ENCODE results near the gene MVB12B. TPM values are rescaled to one million over a fixed set of nuclear protein-coding genes. Genes with fewer than 3 reads are reported as not detected.

The MVB12B gene
- total and polyA plus RNA-seq, 2 of the 4 experiments (the other 2 are of a cell fraction) = 2.0 to 4.0 TPM

DNA sequence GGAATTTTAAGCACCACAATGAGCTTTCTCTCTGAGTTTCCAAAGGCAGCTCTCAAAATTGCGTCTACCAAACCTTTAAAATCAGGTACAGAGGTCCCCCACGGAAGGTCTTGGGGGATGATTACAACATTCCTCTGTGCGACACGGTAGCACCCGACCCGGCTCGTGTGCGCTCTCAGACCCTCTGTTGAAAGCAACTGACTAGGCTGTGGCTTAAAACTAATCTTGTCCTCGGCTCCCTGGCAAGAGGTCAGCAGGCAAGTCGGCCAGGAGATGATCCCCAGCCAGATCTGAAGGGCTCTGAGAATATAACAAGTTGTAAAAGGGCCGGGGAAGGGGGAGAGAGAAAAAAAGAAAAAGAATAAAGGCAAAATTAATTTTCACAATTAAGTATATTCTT, 194.5 kb downstream of the MVB12B start:
- no peak for ATAC-seq (ENCODE audit: low read depth)
- H2BK5ac ChIP-seq (ENCODE audit: low read depth, low read length, poor library complexity, severe bottlenecking) = no peak overlapping the region
- H2BK120ac ChIP-seq (ENCODE audit: low read depth, low read length) = no peak overlapping the region
- no peak overlapping the region for H3K14ac ChIP-seq (replicated peaks; ENCODE audit: low read depth, low read length)
- no peak overlapping the region for H3K4ac ChIP-seq (ENCODE audit: low read depth, low read length)
- H3K79me1 ChIP-seq (ENCODE audit: low read depth in 1 of 2, low read length in 2 of 2) = no peaks in the 10 kb centered on the region
- H2AK5ac ChIP-seq (ENCODE audit: low read depth, low read length) = no peak overlapping the region
- H2BK15ac ChIP-seq (ENCODE audit: low read depth, low read length) = no peak overlapping the region
- TF ChIP-seq, protein P1, sequence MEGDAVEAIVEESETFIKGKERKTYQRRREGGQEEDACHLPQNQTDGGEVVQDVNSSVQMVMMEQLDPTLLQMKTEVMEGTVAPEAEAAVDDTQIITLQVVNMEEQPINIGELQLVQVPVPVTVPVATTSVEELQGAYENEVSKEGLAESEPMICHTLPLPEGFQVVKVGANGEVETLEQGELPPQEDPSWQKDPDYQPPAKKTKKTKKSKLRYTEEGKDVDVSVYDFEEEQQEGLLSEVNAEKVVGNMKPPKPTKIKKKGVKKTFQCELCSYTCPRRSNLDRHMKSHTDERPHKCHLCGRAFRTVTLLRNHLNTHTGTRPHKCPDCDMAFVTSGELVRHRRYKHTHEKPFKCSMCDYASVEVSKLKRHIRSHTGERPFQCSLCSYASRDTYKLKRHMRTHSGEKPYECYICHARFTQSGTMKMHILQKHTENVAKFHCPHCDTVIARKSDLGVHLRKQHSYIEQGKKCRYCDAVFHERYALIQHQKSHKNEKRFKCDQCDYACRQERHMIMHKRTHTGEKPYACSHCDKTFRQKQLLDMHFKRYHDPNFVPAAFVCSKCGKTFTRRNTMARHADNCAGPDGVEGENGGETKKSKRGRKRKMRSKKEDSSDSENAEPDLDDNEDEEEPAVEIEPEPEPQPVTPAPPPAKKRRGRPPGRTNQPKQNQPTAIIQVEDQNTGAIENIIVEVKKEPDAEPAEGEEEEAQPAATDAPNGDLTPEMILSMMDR (conservative IDR thresholded peaks at IDR 0.05; ENCODE audit: low read depth, low read length) = no peak
- TF ChIP-seq, protein P2, sequence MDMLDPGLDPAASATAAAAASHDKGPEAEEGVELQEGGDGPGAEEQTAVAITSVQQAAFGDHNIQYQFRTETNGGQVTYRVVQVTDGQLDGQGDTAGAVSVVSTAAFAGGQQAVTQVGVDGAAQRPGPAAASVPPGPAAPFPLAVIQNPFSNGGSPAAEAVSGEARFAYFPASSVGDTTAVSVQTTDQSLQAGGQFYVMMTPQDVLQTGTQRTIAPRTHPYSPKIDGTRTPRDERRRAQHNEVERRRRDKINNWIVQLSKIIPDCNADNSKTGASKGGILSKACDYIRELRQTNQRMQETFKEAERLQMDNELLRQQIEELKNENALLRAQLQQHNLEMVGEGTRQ (IDR thresholded peaks at IDR 0.05; ENCODE audit: low read depth, low read length) = no peak
- TF ChIP-seq RCOR1 (IDR thresholded peaks at IDR 0.05; ENCODE audit: insufficient replicate concordance, low read length) = no peak
- no peak for TF ChIP-seq CEBPB (IDR thresholded peaks at IDR 0.05; ENCODE audit: low read depth, low read length)
- TF ChIP-seq BHLHE40 (IDR thresholded peaks at IDR 0.05; ENCODE audit: low read depth, low read length) = no peak
- no peak for TF ChIP-seq POLR2A (IDR thresholded peaks at IDR 0.05; ENCODE audit: low read depth, low read length)
- no peaks in the 10 kb centered on the region for H3K9me3 ChIP-seq (ENCODE audit: control insufficient read depth, insufficient read depth, low read length)
- no peak for DNase-seq
- H3K4me1 ChIP-seq (ENCODE audit: control insufficient read depth, insufficient read depth, low read length) = peaks cover 2% of the 10 kb centered on the region; the same call in 1 of the 2 replicates
- dilution Hi-C loops (cut with HindIII; ENCODE audit: low sequenced_read_pairs, unreplicated experiment) (no loop called here), intact Hi-C loops (cut with micrococcal nuclease) (loop anchor here (10.0 kb wide), 1 partner anchor 354 kb away; no protein-coding TSS in a partner anchor), in situ Hi-C loops (cut with MboI; ENCODE audit: low sequenced_read_pairs) (no loop called here)
- no TSS peak for BruUV-seq (replicated peaks)
- H3K9me1 ChIP-seq (ENCODE audit: insufficient read depth, low read length) = no peaks in the 10 kb centered on the region
- H2AFZ ChIP-seq (replicated peaks; ENCODE audit: low read length, poor library complexity) = no peak overlapping the region
- H3K56ac ChIP-seq (ENCODE audit: extremely low read depth, insufficient read depth, low read length) = no peak overlapping the region
- no peaks in the 10 kb centered on the region for H3K36me3 ChIP-seq (ENCODE audit: control insufficient read depth, insufficient read depth, low read length)
- WGBS, 2 experiments (ENCODE audit: extremely low coverage in 2 of 2, insufficient read length in 1 of 2) = 75% methylated on average over 4 of the region's 11 CpGs; no CpG with 5 or more reads in 1 of the 2 experiments
- H3K4me3 ChIP-seq (ENCODE audit: insufficient read depth, low read depth, low read length) = no peak overlapping the region
- H3K9ac ChIP-seq (ENCODE audit: low read depth, low read length) = no peak overlapping the region
- ChIA-PET POLR2A (ENCODE audit: unreplicated experiment) (no interaction called here), CTCF (no interaction called here)
- H3K18ac ChIP-seq (ENCODE audit: low read depth, low read length) = no peak overlapping the region
- H3K27me3 ChIP-seq (ENCODE audit: control insufficient read depth, insufficient read depth, low read length) = peaks cover 71% of the 10 kb centered on the region
- no peak overlapping the region for H2BK20ac ChIP-seq (ENCODE audit: low read depth, low read length)
- H2AK9ac ChIP-seq (replicated peaks; ENCODE audit: low read depth, low read length, poor library complexity) = no peak overlapping the region
- no peak overlapping the region for H3K23ac ChIP-seq (ENCODE audit: low read depth, low read length)
- no peak overlapping the region for H3K27ac ChIP-seq (ENCODE audit: insufficient read depth, low read length)
- H4K91ac ChIP-seq (ENCODE audit: insufficient read depth, low read depth, low read length) = no peak overlapping the region
- no peak overlapping the region for H4K8ac ChIP-seq (ENCODE audit: low read depth in 2 of 2, low read length in 2 of 2)
- H3K4me2 ChIP-seq (ENCODE audit: low read depth, low read length) = no peak overlapping the region
- H4K5ac ChIP-seq (ENCODE audit: low read depth, low read length) = no peak overlapping the region
- no peaks in the 10 kb centered on the region for H4K20me1 ChIP-seq (ENCODE audit: insufficient read depth, low read length)
